H9 (cell line): ENCODE measurements around the gene HS1BP3. TPM values are rescaled to one million over a fixed set of nuclear protein-coding genes. Genes with fewer than 3 reads are reported as not detected.

Experiments used
- DNase-seq: peaks from one replicate; pipeline ENCODE4 v3.0.0-alpha.2; 2017
- H2AFZ ChIP-seq: one replicate; pipeline ENCODE4 v1.6.1; 2013; ENCODE audit warnings: mild to moderate bottlenecking, low read length, control low read depth, moderate library complexity
- H2AK5ac ChIP-seq: 2 replicates; pipeline ENCODE4 v1.6.1; 2013; ENCODE audit warnings: low read length, control low read depth, mixed read lengths; ENCODE audit not compliant: insufficient read length
- H2BK120ac ChIP-seq: one replicate; pipeline ENCODE4 v1.6.1; 2013; ENCODE audit warnings: low read depth, mild to moderate bottlenecking, low read length, control low read depth, inconsistent platforms; ENCODE audit not compliant: poor library complexity, severe bottlenecking
- H2BK12ac ChIP-seq: 2 replicates; pipeline ENCODE4 v1.6.1; 2013; ENCODE audit warnings: low read length, control low read depth, mixed read lengths, low read depth; ENCODE audit not compliant: insufficient read length
- H2BK15ac ChIP-seq: 2 replicates; pipeline ENCODE4 v1.6.1; 2013; ENCODE audit warnings: low read depth, low read length, control low read depth
- H2BK20ac ChIP-seq: one replicate; pipeline ENCODE4 v1.6.1; 2013; ENCODE audit warnings: low read depth, mild to moderate bottlenecking, low read length, control low read depth, inconsistent platforms; ENCODE audit not compliant: poor library complexity, severe bottlenecking
- H2BK5ac ChIP-seq: 2 replicates; pipeline ENCODE4 v1.6.1; 2013; ENCODE audit warnings: low read length, control low read depth, mixed read lengths; ENCODE audit not compliant: insufficient read length
- H3K14ac ChIP-seq: 2 replicates; pipeline ENCODE4 v1.6.1; 2013; ENCODE audit warnings: low read length, control low read depth; ENCODE audit not compliant: insufficient read depth
- H3K18ac ChIP-seq: 2 replicates; pipeline ENCODE4 v1.6.1; 2013; ENCODE audit warnings: low read depth, mild to moderate bottlenecking, mixed read lengths, low read length, control low read depth; ENCODE audit not compliant: insufficient read length
- H3K23ac ChIP-seq: 2 replicates; pipeline ENCODE4 v1.6.1; 2013; ENCODE audit warnings: low read length, control low read depth, mixed read lengths, low read depth; ENCODE audit not compliant: insufficient read length
- H3K23me2 ChIP-seq: 2 replicates; pipeline ENCODE4 v1.6.1; 2013; ENCODE audit warnings: low read depth, mild to moderate bottlenecking, mixed read lengths, low read length, control low read depth; ENCODE audit not compliant: insufficient read length, poor library complexity, severe bottlenecking
- H3K27ac ChIP-seq: 2 replicates; pipeline ENCODE4 v1.5.1; 2013; ENCODE audit warnings: low read length, control low read depth, mixed read lengths, low read depth; ENCODE audit not compliant: insufficient read length
- H3K27me3 ChIP-seq: 2 replicates; pipeline ENCODE4 v1.6.1; 2013; ENCODE audit warnings: low read length, control low read depth, inconsistent platforms; ENCODE audit not compliant: insufficient read depth
- H3K4ac ChIP-seq: 2 replicates; pipeline ENCODE4 v1.6.1; 2013; ENCODE audit warnings: low read depth, mild to moderate bottlenecking, control low read depth, inconsistent platforms, low read length, moderate library complexity
- H3K4me1 ChIP-seq: 2 replicates; pipeline ENCODE4 v1.6.1; 2013; ENCODE audit warnings: low read length, control low read depth, inconsistent platforms; ENCODE audit not compliant: insufficient read depth
- H3K4me2 ChIP-seq: 2 replicates; pipeline ENCODE4 v1.6.1; 2013; ENCODE audit warnings: low read length, control low read depth, mixed read lengths; ENCODE audit not compliant: insufficient read length, insufficient read depth
- H3K56ac ChIP-seq: 2 replicates; pipeline ENCODE4 v1.6.1; 2013; ENCODE audit warnings: low read depth, mild to moderate bottlenecking, mixed read lengths, low read length, control low read depth; ENCODE audit not compliant: insufficient read length
- H3K79me1 ChIP-seq: 2 replicates; pipeline ENCODE4 v1.6.1; 2013; ENCODE audit warnings: low read depth, mild to moderate bottlenecking, moderate library complexity, low read length, control low read depth, inconsistent platforms; ENCODE audit not compliant: insufficient read depth, poor library complexity, severe bottlenecking
- H3K79me2 ChIP-seq: 2 replicates; pipeline ENCODE4 v1.6.1; 2013; ENCODE audit warnings: low read length, control low read depth, inconsistent platforms; ENCODE audit not compliant: insufficient read depth
- H3K9ac ChIP-seq: 2 replicates; pipeline ENCODE4 v1.6.1; 2013; ENCODE audit warnings: low read length, control low read depth, mixed read lengths; ENCODE audit not compliant: insufficient read length; ENCODE audit errors: extremely low read depth
- H3K9me3 ChIP-seq: one replicate; pipeline ENCODE4 v1.6.1; 2013; ENCODE audit warnings: low read depth, low read length, inconsistent platforms; ENCODE audit not compliant: control insufficient read depth
- H3T11ph ChIP-seq: one replicate; pipeline ENCODE4 v1.6.1; 2013; ENCODE audit warnings: mild to moderate bottlenecking, low read length, control low read depth, inconsistent platforms
- H4K20me1 ChIP-seq: one replicate; pipeline ENCODE4 v1.6.1; 2013; ENCODE audit not compliant: control insufficient read depth, insufficient read length, insufficient read depth
- H4K5ac ChIP-seq: 2 replicates; pipeline ENCODE4 v1.6.1; 2013; ENCODE audit warnings: low read depth, mild to moderate bottlenecking, mixed read lengths, low read length, control low read depth; ENCODE audit not compliant: insufficient read length
- H4K8ac ChIP-seq: replicated peaks from 2 replicates; pipeline ENCODE4 v1.6.1; 2013; ENCODE audit warnings: low read length, control low read depth, mixed read lengths, low read depth; ENCODE audit not compliant: insufficient read length
- H4K91ac ChIP-seq: 2 replicates; pipeline ENCODE4 v1.6.1; 2013; ENCODE audit warnings: low read depth, mild to moderate bottlenecking, moderate library complexity, mixed read lengths, low read length, control low read depth; ENCODE audit not compliant: insufficient read length
- H3K27ac Mint-ChIP-seq, 3 experiments: 2 replicates in 2 of 3; 3 replicates in 1 of 3; pipeline ENCODE4 v1.8.0; 2020 to 2021; ENCODE audit warnings: mixed read lengths in 3 of 3, mild to moderate bottlenecking in 1 of 3, moderate library complexity in 1 of 3
- H3K27me3 Mint-ChIP-seq: 2 replicates; pipeline ENCODE4 v1.8.0; 2021; ENCODE audit warnings: low read depth, mild to moderate bottlenecking, moderate library complexity, mixed read lengths
- H3K36me3 Mint-ChIP-seq, 3 experiments: 2 replicates in 2 of 3; 3 replicates in 1 of 3; pipeline ENCODE4 v1.8.0; 2020 to 2021; ENCODE audit warnings: low read depth in 3 of 3, mixed read lengths in 3 of 3; ENCODE audit not compliant: insufficient read depth in 1 of 3
- H3K4me1 Mint-ChIP-seq, 2 experiments: 2 replicates each; pipeline ENCODE4 v1.8.0; 2020; ENCODE audit warnings: mixed read lengths in 2 of 2
- H3K4me3 Mint-ChIP-seq, 2 experiments: 2 replicates in 1 of 2; 3 replicates in 1 of 2; pipeline ENCODE4 v1.8.0; 2020 to 2021; ENCODE audit warnings: mild to moderate bottlenecking in 2 of 2, mixed read lengths in 2 of 2, moderate library complexity in 1 of 2
- H3K9me3 Mint-ChIP-seq, 2 experiments: 2 replicates in 1 of 2; 3 replicates in 1 of 2; pipeline ENCODE4 v1.8.0; 2020; ENCODE audit warnings: mild to moderate bottlenecking in 2 of 2, mixed read lengths in 2 of 2, moderate library complexity in 1 of 2
- WGBS: extraction: QIAGEN DNeasy Blood & Tissue Kit; methylation state at CpG from one replicate; pipeline ENCODE4 v1.1.7; 2013; ENCODE audit warnings: missing lambda C conversion rate, low lambda C conversion rate, mixed read lengths; ENCODE audit not compliant: insufficient read length; ENCODE audit errors: extremely low coverage; 5-methylcytosine and 5-hydroxymethylcytosine counted together
- total RNA-seq: library from RNA; stranded (reverse); gene quantifications from 2 replicates; pipeline ENCODE4 v1.2.1, GENCODE V29; 2021
- TF ChIP-seq, protein P1 (sequence below): fragments of 200-600 bp; sonication (generic); conservative IDR thresholded peaks from 3 replicates; pipeline ENCODE4 v1.8.0; 2021; ENCODE audit warnings: antibody characterized with exemption, mild to moderate bottlenecking

HS1BP3 gene
- total RNA-seq, 1 experiment from 2014 or later: 11.1 TPM

DNA sequence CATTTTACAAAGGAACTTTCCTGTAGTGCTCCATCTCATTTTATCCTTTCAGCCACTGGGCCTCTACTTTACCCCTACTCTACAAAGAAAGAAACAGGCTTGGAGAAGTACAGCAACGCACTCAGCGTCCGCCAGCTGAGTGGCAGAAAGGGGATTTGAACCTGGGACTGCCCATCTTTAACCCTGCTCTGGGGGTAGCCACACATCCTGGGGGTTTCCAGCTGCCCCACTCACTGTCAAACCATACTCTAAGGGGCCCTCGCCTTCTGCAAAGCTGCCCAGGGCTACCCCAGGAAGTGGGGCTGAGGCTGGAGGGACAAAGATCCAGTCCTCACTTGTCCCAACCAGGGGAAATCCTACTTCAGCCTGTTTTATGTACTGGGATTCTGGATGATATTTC lies 17.9 kb downstream of the HS1BP3 start:
- H3K4me1 Mint-ChIP-seq: peaks cover 27 to 32% of the 10 kb centered on the region in 2 experiments
- Histone ChIP-seq H4K20me1 (no peaks in the 10 kb centered on the region), H3K27ac (no peak overlapping the region), H4K91ac (no peak overlapping the region), H3K79me1 (no peaks in the 10 kb centered on the region), H2BK5ac (no peak overlapping the region), H2BK120ac (no peak overlapping the region), H3K4me2 (no peak overlapping the region), H2AK5ac (no peak overlapping the region), H3K23me2 (no peaks in the 10 kb centered on the region), H3K23ac (no peak overlapping the region), H2BK20ac (no peak overlapping the region), H2BK12ac (no peak overlapping the region), H3K56ac (no peak overlapping the region), H3K4me1 (no peaks in the 10 kb centered on the region; the same call in 1 of the 2 replicates), H3K9ac (no peak overlapping the region), H2AFZ (no peak overlapping the region), H4K5ac (no peak overlapping the region), H3K18ac (no peak overlapping the region), H3K79me2 (no peaks in the 10 kb centered on the region), H3K27me3 (no peaks in the 10 kb centered on the region), H4K8ac (no peak overlapping the region), H3K9me3 (no peaks in the 10 kb centered on the region), H3T11ph (no peak overlapping the region), H2BK15ac (no peak overlapping the region), H3K4ac (no peak overlapping the region), H3K14ac (no peak overlapping the region; the same call in 1 of the 2 replicates)
- no peak overlapping the region for H3K4me3 Mint-ChIP-seq
- no CpG with 5 or more reads among the region's 4 CpGs for WGBS
- H3K27me3 Mint-ChIP-seq: no peaks in the 10 kb centered on the region
- TF ChIP-seq, protein P1, sequence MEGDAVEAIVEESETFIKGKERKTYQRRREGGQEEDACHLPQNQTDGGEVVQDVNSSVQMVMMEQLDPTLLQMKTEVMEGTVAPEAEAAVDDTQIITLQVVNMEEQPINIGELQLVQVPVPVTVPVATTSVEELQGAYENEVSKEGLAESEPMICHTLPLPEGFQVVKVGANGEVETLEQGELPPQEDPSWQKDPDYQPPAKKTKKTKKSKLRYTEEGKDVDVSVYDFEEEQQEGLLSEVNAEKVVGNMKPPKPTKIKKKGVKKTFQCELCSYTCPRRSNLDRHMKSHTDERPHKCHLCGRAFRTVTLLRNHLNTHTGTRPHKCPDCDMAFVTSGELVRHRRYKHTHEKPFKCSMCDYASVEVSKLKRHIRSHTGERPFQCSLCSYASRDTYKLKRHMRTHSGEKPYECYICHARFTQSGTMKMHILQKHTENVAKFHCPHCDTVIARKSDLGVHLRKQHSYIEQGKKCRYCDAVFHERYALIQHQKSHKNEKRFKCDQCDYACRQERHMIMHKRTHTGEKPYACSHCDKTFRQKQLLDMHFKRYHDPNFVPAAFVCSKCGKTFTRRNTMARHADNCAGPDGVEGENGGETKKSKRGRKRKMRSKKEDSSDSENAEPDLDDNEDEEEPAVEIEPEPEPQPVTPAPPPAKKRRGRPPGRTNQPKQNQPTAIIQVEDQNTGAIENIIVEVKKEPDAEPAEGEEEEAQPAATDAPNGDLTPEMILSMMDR: no peak
- H3K36me3 Mint-ChIP-seq: peaks cover 0 to 4% (median 0%) of the 10 kb centered on the region in 3 experiments; a peak in 3 of 7 replicates
- DNase-seq: no peak
- peak overlapping the region in 1 of 3 experiments; percentile 62; a peak in 1 of 7 replicates for H3K27ac Mint-ChIP-seq
- no peaks in the 10 kb centered on the region for H3K9me3 Mint-ChIP-seq
